SH-SY5Y (cell line): Measurements from ENCODE around the gene RALGDS.

Source experiments
- GATA2 ChIP-seq: IDR thresholded peaks from 2 replicates; pipeline ENCODE4 v1.6.1; 2011; ENCODE audit warnings: mild to moderate bottlenecking, low read depth, low read length
- GATA3 ChIP-seq: IDR thresholded peaks from 2 replicates; pipeline ENCODE4 v1.6.1; 2011; ENCODE audit warnings: low read depth, mild to moderate bottlenecking, low read length, moderate library complexity

- TF ChIP-seq GATA2 (no peak), GATA3 (no peak)
These were observed 1.5 kb upstream of the RALGDS start for GRCh38 chr9:133122605-133122934.
